Parathyroid adenoma (tissue), 2 donors: ENCODE measurements around the gene ME2.
"Not testable (repeated sequence)": the region's sequence is repeated elsewhere in the genome, so short reads cannot be mapped to it uniquely, and the experiment has no call there.

Source experiments
- H2AFZ ChIP-seq: fragments of 300-600 bp; sonication (generic); one replicate; pipeline ENCODE4 v1.7.0; 2017; ENCODE audit warnings: antibody characterized with exemption, mild to moderate bottlenecking
- H3K27ac ChIP-seq: fragments of 300-600 bp; sonication (generic); one replicate; pipeline ENCODE4 v1.7.0; 2017
- H3K27me3 ChIP-seq: fragments of 300-600 bp; sonication (generic); one replicate; pipeline ENCODE4 v1.7.0; 2017; ENCODE audit warnings: low read length; ENCODE audit not compliant: control insufficient read depth, insufficient read depth
- H3K36me3 ChIP-seq: fragments of 300-600 bp; sonication (generic); one replicate; pipeline ENCODE4 v1.7.0; 2017; ENCODE audit warnings: low read length; ENCODE audit not compliant: control insufficient read depth, insufficient read depth
- H3K4me1 ChIP-seq: fragments of 300-600 bp; sonication (generic); one replicate; pipeline ENCODE4 v1.7.0; 2017; ENCODE audit warnings: control low read depth
- H3K4me2 ChIP-seq: fragments of 300-600 bp; sonication (generic); one replicate; pipeline ENCODE4 v1.7.0; 2017; ENCODE audit warnings: low read length
- H3K4me3 ChIP-seq: fragments of 300-600 bp; sonication (generic); one replicate; pipeline ENCODE4 v1.7.0; 2017; ENCODE audit warnings: low read depth, low read length
- H3K79me2 ChIP-seq: fragments of 300-600 bp; sonication (generic); one replicate; pipeline ENCODE4 v1.7.0; 2017; ENCODE audit warnings: control low read depth
- H3K9ac ChIP-seq: fragments of 300-600 bp; sonication (generic); one replicate; pipeline ENCODE4 v1.7.0; 2017; ENCODE audit warnings: mild to moderate bottlenecking
- H3K9me3 ChIP-seq: fragments of 300-600 bp; sonication (generic); one replicate; pipeline ENCODE4 v1.7.0; 2017; ENCODE audit warnings: low read length; ENCODE audit not compliant: control insufficient read depth
- CTCF ChIP-seq: fragments of 300-600 bp; sonication (generic); IDR thresholded peaks from one replicate; pipeline ENCODE4 v1.7.0; 2017; ENCODE audit warnings: antibody characterized with exemption, mild to moderate bottlenecking
- donor health status: primary hyperparathyroidism.

ME2 gene

GRCh38 chr18:50961974-50962373, 83.1 kb downstream of the ME2 start:
- Histone ChIP-seq H3K9me3 (no peaks in the 10 kb centered on the region), H3K9ac (no peak overlapping the region), H2AFZ (no peak overlapping the region), H3K27ac (no peak overlapping the region), H3K36me3 (no peaks in the 10 kb centered on the region), H3K4me3 (no peak overlapping the region), H3K4me2 (no peak overlapping the region), H3K27me3 (no peaks in the 10 kb centered on the region), H3K4me1 (no peaks in the 10 kb centered on the region), H3K79me2 (no peaks in the 10 kb centered on the region)
- no peak for TF ChIP-seq CTCF

- peak; percentile 7 for TF ChIP-seq CTCF
- Histone ChIP-seq H3K36me3 (no peaks in the 10 kb centered on the region), H3K9me3 (no peaks in the 10 kb centered on the region), H2AFZ (peak within 1 kb of the TSS; percentile 96), H3K27ac (peak within 1 kb of the TSS; percentile 96), H3K4me2 (peak within 1 kb of the TSS; percentile 73), H3K79me2 (peaks cover 8% of the 10 kb centered on the region), H3K4me3 (peak within 1 kb of the TSS; percentile 69), H3K4me1 (peaks cover 14% of the 10 kb centered on the region), H3K27me3 (no peaks in the 10 kb centered on the region), H3K9ac (peak within 1 kb of the TSS; percentile 94)
Observed at GRCh38 chr18:50967714-50968661, 89.1 kb downstream of the ME2 start, which contains the start of gene ELAC1. Gene ELAC1 (plus strand): TSS chr18:50968040. CDS start chr18:50974405, 6,365 bp downstream.

GRCh38 chr18:50969448-50969847, 90.5 kb downstream of the ME2 start:
- Histone ChIP-seq H3K4me3 (peak overlapping the region; percentile 69), H3K36me3 (no peaks in the 10 kb centered on the region), H3K9ac (no peak overlapping the region), H3K4me2 (peak overlapping the region; percentile 73), H3K9me3 (no peaks in the 10 kb centered on the region), H3K27ac (peak overlapping the region; percentile 96), H3K4me1 (peaks cover 14% of the 10 kb centered on the region), H3K79me2 (peaks cover 20% of the 10 kb centered on the region), H2AFZ (no peak overlapping the region), H3K27me3 (no peaks in the 10 kb centered on the region)
- no peak for TF ChIP-seq CTCF

GRCh38 chr18:50970006-50970405, 91.1 kb downstream of the ME2 start:
- H3K9ac ChIP-seq = no peak overlapping the region
- no peak for TF ChIP-seq CTCF

GRCh38 chr18:50972404-50972803, 93.5 kb downstream of the ME2 start:
- Histone ChIP-seq H3K79me2 (peaks cover 45% of the 10 kb centered on the region), H3K4me1 (peaks cover 14% of the 10 kb centered on the region)
- H3K4me3 ChIP-seq, H3K4me2 ChIP-seq, H3K36me3 ChIP-seq, H3K9me3 ChIP-seq, H2AFZ ChIP-seq, H3K27me3 ChIP-seq, H3K9ac ChIP-seq, H3K27ac ChIP-seq: not testable (repeated sequence)

More at GRCh38 chr18:50970006-50970405, 91.1 kb downstream of the ME2 start:
- Histone ChIP-seq H3K27ac (peak overlapping the region; percentile 96), H3K27me3 (no peaks in the 10 kb centered on the region), H3K4me2 (peak overlapping the region; percentile 58), H3K36me3 (no peaks in the 10 kb centered on the region), H3K4me1 (peaks cover 14% of the 10 kb centered on the region), H3K79me2 (peaks cover 25% of the 10 kb centered on the region), H2AFZ (no peak overlapping the region), H3K4me3 (peak overlapping the region; percentile 24), H3K9me3 (no peaks in the 10 kb centered on the region)
